GM18511 (cell line): ENCODE measurements around the gene GTPBP1.

ENCODE experiments used
- ATAC-seq: cut with Tn5 transposase; IDR thresholded peaks from one replicate; pipeline ENCODE4 v1.9.1; 2021; ENCODE audit warnings: mild to moderate bottlenecking, moderate library complexity; ENCODE audit not compliant: unreplicated experiment

Gene GTPBP1

DNA sequence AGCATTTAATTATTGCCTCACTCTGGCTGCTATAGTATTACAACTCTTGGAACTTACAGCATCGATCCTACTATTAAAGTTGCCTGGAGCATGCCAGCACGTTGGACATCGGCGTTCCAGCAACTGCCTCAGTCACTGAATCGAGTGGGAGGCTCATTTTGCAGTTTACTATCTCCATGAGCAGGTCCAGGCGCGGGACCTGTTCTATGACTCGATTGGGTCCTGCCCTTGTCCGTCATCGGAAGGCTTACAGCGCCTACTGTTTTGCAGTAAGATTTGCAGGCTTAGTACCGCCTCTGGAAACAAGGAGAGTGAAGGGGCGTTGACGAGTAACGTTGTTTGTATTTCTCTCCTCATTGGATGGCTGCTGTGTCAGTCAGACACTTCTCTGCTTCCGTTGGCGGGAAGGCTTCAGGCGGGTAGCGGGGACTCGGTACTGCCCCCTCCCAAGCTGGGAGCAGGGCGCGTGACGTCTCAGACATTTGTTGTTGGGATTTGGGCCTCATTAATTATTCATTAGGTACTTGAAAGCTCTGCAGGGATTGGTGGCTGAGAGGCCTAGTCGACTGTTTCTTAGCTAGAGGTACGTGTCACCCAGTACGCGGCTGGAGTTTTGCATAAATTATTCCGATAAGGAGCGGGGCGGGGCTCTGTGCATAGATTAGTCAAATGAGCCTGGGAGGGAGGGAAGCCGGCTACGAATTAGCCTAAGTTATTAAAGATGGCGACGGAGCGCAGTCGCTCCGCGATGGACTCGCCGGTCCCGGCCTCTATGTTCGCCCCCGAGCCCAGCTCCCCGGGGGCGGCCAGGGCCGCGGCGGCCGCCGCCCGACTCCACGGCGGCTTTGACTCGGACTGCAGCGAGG, at the start of gene GTPBP1:
GTPBP1 (plus strand) TSS at position 710 of the 866 bp plus-strand sequence; CDS start at position 722, 12 bp downstream.
- ATAC-seq, result peak; percentile 77

DNA sequence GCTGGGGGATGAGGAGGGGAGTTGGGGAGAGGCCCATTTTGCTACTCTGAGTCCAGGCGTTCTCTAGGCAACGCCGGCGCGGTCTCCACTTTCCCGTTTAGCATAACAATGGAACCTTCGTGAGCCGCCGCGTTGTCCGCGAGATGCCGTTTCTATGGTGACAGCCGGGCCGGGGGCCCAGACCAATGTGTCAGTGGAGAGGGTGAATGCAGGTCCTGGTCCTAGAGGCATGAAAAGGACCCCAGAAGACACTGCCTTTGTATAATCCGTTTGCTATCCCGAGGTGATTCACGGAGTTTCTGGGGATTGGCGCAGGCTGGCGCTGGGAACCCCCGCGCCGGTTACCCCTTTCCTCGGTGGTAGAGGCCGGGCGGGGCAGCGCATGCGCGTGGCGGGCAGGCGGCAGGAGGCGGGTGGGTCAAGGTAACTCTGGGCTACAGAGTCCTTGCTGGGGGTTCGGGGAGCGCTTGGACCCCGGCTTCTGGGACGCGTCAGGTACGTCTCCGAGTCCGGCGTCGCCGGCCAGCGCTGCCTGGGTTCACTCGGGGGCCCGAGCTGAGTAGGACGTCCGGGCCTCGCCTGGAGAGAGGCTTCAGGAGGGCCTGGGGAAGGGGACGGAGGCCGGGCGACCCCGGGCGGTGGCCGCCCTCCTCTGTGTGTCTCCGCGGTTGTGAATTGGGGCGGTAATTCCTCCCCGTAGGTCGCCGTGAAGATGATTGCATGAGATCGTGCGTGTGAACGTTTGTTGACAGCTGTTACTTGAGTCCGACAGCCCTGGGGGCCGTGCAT, 49.3 kb upstream of the GTPBP1 start, which contains the start of the genes CBY1 and FAM227A:
CBY1 (plus strand) TSS at position 383 of the 789 bp plus-strand sequence. CDS start 11,417 bp downstream, outside the sequence.
FAM227A (minus strand) TSS at position 137 of the 789 bp plus-strand sequence. CDS start 6,224 bp downstream, outside the sequence.
- peak; percentile 82 for ATAC-seq

DNA sequence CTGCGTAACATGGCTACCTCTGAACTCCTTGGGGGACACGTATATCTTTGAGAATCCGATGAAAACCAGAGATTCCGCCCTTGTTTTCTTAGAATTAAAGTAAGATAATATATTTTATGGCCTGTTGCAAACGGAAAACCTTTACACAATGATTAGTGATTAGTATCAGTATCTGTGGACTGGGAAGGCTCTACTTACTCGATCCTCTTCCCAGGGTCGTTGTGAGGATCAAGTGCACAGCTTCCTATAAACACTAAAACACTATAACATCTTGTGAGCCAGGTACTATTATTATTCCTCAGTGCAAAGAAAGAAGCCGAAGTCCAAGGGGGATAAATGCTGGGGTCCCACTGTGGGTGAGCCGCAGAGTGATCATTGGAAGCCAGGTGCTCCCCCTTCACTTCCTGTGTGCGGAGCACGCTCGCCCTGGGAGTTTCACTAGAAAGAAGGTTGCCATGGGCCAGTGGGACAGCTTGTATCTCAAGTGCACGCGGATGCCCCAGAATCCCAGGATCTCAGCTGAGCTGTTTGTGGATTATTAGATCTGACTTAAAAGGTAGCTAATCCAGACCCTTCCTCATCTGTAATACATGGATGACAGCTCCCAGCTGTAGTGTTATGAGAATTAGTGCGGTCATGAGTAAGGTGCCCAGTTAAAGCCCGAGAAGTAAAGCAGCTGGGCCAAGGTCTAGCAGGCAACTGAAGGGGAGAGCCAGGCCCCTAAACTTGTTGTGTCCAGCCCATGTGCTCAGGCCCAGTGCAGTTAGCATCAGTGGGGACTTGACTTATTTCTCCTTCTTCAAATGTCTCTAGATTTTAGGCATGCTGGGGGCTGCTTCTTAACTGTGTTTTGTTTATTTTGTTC, 48.5 kb upstream of the GTPBP1 start:
- no peak for ATAC-seq

DNA sequence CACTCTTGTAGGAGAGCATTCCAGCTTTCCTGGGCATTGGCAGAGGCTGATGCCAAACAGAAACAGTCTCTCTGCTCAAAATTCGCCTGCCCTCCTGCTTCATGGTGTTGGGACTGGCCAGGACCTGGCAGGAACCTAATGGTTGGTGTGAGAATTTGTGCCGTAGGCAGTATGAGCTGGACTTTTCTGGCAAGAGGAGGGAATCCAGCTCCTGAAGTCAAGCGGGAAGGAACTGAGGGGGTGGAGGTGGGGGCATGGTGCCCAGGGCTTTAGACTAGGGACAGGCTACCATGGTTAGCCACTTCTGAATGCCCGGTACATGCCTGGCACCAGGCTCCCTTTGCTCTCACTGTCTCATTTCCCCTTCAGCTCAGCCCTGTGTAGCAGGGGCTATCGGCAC, 30.9 kb upstream of the GTPBP1 start:
- no peak for ATAC-seq

DNA sequence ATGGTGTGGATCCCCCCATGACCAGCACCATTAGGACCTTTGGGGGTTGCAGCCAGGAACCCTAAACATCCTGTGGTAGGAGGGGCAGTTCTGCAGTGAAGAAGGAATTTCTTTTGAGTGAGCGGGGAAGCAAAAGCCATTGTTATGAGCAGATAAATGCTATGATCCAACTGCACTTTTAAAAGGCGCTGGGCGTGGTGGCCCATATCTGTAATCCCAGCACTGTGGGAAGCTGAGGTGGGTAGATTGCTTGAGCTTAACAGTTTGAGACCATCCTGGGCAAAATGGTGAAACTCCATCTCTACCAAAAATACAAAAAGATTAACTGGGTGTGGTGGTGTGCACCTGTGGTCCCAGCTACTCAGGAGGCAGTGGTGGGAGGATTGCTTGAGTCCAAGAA, 29.9 kb upstream of the GTPBP1 start:
- ATAC-seq, result no peak

DNA sequence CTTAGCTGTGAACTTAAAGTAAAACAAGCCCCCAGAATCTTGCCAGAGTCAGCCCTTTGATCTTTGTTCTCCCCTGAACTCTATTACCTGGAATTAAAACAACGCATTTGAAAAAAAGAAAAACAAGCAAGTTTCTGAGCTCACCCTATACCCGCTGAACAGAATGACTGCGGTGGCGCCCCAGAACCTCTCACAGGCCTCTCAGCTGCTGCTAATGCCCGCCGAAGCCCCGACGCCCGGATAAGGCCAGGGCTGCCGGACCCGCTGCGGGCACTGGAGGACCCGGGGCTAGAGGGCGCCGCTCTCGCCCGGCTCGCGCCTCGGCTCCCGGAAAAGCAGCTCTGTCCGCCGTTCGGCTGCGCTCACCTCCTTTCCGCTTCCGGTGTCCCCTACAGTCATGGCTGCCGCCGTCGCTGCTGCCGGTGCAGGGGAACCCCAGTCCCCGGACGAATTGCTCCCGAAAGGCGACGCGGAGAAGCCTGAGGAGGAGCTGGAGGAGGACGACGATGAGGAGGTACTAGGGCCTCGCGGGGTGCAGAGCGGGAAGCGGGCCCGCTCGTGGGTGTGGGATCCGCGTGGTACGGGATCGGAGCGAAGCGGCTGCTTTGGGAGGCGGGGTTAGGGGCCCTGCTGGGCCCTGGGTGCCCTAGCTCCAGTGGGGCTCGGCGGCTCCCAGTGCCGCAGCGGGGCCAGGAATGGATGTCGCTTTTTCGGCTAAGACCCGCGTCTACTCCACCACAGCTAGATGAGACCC, 24.0 kb upstream of the GTPBP1 start, which contains the start of gene TOMM22:
TOMM22 (plus strand) TSS at position 376 of the 754 bp plus-strand sequence; CDS start at position 398, 22 bp downstream.
- ATAC-seq, result peak; percentile 96

DNA sequence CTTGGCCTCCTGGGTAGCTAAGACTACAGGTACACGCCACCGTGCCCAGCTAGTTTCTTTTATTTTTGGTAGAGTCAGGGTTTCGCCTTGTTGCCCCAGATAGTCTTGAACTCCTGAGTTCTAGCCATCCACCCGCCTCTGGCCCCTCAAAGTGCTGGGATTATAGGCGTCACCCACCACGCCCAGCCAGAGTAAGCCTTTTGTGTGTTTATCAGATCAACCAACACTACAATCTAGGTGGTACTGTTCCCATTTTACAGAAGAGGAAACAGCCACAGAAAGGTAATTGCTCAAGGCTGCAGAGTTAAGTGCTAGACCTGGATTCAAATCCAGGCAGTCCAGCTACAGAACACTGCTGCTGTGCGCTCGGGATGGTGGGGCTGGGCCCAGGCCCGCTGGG, 20.8 kb upstream of the GTPBP1 start:
- no peak for ATAC-seq

DNA sequence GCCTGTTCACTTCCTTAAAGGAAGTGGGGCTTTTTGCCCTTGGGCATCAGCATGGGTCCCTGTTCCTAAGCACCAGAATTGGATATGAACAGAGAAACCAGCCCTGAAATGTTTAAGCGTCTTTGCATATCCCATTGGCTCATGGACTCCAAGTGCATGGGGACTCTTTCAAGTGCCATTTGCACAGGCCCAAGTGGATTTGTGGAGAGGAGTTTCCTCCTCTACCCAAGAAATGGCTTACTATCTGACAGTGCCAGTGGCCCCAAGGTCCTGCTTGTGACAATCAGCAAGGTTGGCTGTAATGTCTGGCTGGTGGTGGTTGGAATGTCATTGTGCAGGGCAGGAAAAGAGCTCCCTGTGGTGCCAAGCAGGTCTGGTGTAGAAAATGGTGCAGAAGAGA, 20.0 kb upstream of the GTPBP1 start:
- no peak for ATAC-seq

DNA sequence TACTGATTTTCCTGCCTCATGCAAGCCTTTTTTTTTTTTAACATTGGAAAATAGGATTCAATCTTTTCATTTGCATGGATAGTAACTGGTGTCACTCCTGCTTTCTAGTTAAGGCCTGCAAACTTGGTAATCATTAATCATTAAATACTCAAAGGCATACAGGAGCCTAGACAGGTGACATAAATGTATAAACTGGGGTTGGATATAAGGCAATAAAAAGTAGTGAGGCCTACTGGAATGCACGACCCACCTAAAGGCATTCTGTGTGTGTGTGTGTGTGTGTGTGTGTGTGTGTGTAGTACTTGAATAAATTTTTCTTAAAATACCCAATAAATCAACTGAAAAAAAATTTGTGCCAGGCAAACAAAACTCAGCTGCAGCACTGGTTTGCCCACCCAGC, 16.1 kb upstream of the GTPBP1 start:
- ATAC-seq, result no peak

DNA sequence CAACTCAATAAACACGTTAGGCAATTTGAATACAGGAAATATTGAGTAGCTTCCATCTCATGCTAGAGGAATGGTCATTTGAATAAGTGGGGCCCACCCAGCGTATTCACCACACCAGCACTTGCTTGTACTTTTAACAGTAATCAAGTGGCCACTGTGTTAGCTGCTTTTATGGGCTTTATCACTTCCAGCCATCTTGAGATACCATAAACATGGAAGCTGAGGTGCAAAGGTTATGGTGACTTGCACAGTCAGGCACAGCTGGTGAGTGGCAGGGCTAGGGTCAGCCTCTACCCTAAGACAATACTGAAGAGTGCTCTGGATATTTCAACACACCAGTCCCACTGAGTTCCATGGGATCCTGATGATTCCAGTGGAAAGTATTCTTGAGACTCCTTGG, 11.7 kb upstream of the GTPBP1 start:
- no peak for ATAC-seq

DNA sequence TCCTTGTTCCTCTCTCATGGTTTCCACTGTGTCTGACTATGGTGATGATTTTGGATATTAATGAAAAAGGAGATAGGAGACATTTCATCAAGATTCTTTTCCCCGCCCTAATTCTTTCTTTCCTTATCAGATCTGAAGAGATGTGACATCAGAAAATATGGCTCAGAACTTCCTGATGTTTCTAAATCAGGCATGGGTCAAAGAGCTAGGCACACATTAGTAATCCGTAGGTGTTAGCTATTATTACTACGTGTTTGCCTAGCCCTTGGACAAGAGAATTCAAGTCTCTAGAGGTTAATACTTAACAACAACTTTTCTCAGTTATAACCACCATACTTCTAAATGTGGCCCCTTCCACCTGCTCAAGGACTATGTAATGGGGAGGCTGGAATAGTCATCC, 10.8 kb upstream of the GTPBP1 start:
- no peak for ATAC-seq

DNA sequence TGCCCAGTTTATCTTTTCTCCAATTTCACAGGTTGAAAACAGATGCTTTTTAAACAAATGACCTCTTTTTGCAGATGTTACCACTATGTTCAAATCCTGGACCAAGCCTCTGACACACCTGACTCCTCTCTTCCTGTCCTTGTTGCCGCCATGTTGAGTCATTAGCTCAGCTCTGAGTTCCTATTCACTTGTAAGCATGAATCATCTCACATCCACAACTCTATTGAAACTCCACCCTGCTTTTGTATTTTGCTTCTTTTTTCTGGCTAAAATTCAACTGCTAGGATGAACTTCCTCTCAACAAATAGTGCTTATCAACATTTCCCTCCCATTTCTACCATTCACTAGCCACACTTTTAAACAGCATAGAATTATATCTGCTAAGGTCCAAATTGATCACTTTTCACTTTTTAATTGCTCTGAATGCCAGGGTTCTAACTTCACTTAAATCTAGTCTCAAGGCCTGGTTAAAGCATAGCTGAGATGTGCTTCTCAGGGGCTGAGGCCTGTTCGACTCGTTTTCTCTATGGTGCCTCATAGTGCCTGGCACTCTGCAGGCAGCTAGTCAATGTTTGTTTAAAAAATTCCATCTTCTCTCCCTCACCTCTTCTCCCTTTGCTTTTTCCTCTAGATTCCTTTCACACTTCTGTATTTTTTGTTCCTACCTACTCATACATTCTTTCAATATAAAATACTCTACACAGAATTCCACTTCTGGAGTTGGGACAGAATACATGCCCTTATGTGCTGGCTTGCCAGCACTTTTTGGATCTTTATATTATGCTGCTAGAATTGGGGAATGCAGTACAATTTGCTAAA, 8.9 kb upstream of the GTPBP1 start:
- ATAC-seq, result no peak

DNA sequence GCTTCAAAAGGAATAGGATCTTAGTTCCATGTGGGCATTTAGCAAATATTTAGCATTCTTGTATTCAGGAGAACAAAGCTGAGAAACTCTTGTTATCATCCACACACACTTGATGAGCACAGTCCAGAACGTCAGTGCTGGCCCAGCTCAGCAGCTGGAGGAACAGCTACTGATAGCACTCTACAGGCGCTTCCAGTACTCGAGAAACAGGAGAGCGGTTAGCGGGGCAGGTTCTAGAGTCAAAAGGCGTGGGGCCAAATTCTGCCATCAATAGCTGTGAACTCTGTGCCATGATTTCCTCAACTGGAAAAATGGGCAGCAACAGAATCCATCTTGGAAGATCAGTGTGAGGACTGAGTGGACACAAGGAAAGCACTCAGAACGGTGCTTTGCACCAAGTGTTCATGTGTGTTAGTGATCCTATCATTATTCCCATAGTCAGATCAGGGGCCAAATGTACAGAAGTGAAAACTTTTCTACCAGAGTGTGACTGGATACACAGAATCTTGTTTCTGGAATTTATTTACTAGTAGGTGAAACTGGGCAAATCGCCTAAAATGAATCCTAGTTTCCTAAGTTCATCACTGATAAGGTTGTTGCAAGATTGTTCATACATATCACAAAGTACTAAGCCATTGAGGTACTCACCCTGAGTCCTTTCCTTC, 8.2 kb upstream of the GTPBP1 start:
- ATAC-seq, result no peak

DNA sequence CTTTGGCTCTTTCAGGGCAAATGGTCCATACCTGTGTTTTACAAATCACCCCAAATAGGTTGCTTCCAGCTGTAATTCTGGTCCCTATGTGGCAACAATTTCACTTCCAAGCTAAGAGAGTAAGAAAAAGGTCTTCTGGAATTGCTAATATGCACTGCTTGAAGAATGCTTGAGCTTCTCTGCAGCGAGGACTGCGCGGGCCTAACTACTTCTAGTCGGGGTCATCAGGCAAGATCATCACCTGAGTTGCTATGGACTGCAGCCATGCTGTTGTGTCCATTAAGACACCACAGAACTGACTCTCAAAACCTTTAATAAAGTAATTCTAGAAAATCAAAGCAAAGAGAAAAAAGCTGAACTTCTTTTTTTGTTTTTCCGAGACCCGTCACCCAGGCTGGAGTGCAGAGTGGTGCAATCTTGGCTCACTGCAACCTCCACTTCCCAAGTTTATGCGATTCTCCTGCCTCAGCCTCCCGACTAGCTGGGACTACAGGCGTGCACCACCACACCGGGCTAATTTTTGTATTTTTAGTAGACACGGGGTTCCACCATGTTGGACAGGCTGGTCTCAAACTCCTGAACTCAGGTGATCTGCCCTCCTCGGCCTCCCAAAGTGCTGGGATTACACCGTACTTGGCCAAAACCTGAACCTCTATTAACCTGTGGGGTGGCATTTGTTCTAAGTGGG, 7.2 kb upstream of the GTPBP1 start:
- ATAC-seq, result no peak

DNA sequence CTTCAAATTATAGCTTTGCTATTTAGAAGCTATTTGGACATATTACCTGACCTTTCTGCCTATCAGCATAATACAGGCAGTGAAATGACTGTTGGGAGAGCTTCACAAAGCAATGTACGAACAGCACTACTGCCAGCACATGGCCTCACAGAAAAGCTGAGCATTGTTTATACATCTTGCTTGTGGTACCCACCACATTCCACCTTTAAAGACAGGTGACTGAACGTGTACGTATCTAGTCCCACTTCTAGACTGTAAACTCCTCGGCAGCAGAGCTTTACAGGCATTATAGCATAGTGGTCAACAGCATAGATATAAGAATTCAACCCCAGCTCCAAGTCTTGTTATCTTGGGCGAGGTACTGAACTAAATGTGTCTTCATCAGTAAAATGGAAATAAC, 6.6 kb upstream of the GTPBP1 start:
- no peak for ATAC-seq

DNA sequence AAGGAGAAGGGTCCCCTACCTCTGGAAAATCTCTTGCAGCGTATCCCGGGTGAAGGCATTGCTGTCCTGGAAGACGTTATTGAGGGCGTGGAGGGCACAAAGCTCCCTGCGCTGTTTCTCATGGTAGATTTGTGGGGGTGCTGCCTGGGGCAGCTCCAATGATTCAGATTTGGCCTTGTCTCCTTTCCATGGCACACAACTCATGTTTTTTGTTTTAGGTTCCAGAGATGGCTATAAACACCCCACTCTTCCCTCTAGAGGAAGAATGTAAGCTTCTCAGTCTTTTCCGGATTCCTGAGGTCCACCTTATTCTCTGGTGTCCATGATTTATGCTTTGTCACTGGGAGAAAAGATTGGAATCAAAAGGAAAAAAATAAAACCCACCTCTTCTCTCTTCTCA, 6.0 kb upstream of the GTPBP1 start:
- no peak for ATAC-seq

DNA sequence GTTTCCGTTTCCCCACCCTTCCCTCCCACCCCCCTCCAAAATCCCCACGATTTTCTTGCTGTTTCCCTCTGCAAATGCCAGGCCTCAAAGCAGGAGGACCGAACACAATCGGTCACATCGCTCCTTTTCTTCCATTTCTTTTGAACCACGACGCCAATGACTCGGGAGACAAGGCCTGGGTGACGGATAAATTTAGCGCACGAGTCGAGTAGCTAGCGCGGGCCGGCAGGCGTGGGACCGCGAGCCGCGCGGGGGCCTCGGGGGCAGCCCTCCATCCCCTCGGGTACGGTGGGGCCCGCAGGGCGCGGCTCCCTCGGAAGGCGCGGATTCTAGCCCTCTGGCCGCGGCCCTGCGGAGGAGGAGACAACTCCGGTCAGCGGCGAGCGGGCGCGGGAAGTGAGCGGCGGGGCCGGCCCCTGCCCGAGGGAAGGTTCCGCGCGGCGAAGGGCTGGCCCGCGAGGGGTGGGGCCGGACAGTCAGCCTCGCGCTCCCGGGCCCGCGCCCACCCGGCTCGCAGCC, 5.4 kb upstream of the GTPBP1 start:
- ATAC-seq, result peak; percentile 15
